Inflammatory macrophage treated with lipopolysaccharide for 1 hour (primary cell): ENCODE data around the gene GID8.

Source experiments
- DNase-seq, 2 donors: peaks; one replicate each; pipeline ENCODE4 v3.0.0-alpha.2; 2020 to 2022

Gene GID8

DNA sequence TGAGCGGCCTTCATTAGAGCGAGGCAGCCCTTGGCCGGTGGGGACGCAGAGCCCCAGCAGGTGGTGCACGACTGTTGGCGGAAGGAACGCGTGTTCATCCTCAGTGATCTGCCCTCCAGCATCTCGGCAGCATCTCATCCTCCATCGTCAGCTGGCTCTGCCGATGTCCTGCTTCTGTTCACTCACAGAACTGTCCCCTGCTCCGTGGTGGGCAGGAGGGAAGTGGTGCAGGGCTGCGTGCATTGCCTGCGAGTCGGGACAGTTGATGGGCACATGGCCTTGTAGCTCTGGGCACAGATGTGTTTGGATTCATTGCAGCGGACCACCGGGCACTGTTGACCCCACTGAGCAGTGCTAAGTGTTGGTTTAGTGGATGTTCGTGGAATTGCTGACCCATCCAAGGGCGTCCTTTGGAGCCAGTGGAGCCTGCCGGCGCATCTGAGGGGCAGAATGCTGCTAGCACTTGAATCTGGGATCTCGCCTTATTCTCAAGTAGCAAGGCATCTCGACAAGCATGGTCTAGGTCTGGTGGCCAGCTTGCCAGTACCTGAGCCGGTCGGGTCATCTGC lies 7.9 kb downstream of the GID8 start:
- no peak for DNase-seq

DNA sequence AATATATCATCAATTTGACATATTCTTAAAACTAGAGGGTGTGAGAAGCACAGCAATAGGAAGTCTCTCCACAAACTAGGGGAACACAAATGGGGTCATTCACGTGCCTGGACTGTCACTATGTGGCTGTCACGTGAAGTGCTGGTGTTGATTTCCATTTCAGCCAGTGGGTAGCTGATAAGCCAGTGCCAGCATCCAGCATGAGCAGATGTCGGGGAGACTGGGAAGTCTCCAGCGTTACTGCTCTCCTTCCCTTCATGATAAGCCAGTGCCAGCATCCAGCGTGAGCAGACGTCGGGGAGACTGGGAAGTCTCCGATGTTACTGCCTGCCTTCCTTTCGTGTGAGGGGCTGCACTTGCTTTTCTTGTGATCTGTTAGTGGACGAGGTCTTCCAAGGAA lies 9.0 kb downstream of the GID8 start:
- DNase-seq: no peak

DNA sequence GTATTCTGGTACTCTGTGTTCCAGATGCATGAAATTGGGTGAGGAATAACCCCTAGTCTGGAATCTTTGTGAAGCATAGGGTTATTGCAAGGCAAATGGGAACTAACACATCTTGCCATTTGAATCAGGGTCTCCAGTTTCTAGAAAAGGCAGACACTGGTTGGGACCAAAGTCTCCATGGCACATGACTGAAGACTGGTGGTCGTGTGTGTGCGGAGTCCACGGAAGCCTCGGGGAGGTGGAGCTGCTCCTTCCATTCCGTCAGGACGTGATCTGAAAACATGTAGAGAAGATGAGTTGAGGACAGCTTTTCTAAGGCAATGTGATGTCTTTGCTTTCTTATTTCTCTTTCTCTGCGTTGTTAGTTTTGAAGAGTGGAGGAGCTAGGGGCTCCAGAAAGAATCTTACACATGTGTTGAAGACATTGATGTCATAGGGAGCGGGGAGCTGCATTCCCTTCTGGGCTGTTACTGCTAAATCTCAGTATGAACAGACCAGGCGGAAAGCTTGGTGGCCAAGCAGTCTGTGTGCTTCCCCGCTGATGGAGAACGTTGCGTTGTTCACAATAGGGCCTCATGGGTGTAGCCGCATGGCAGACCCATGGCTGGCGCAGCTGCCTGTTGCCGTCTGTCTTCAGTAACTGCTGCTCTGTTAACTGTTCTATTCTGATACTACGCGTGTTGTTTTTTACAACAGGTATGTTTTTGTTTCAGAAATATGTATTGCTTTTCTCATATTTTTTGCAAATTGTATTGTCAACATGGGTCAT lies 9.8 kb downstream of the GID8 start:
- no peak for DNase-seq

DNA sequence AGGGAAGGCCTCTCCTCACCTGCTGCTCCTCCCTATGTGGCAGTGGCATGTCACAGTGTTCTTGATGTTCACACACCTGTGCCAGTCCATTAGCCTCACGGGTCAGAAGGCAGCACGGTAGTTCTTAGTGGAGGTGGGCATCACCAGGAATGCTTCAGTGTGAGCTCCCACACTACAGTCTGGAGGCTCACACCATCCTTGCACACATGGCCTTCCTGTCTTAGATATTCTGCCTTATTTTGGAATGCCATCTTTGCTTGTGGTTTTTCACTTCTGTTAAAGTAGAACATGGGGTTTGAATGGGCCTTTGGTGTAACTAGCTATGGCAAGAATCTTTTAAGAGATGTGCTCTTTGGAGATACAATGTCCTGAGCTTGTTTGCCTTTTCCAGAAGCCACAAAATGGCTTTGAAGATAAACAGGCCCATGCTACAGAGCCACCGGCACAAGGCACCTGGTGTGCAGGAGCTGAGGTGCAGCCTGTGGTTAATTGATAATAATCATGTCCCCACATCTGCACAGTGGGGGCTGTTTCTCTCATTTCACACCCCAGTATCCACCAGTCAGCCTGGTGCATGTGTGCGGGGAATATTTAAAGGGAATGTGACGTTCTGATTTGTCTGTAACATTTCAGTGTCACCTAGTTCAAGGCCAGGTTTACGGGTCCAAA lies 11.3 kb downstream of the GID8 start:
- DNase-seq: no peak

DNA sequence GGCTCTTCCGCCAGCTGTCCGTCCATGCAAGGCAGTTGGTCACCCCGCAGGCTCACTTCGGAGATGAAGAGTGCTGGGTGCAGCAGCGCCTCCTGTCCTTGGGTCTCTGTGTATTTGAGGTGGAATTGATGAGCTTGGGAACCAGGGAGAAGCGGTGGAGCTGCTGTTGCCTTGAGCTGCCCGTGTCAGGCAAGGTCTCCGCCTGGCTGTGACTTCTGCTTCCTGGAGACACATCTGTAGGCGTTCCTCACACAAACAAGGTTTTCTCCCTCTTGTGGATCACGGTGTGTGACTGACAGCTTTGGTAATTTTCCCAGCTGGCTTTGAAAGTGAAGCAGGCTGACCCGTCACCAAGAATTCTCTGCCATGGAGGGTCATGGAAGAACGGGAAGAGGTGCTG lies 12.0 kb downstream of the GID8 start:
- DNase-seq: peak in 1 of 2 donors; percentile 52

DNA sequence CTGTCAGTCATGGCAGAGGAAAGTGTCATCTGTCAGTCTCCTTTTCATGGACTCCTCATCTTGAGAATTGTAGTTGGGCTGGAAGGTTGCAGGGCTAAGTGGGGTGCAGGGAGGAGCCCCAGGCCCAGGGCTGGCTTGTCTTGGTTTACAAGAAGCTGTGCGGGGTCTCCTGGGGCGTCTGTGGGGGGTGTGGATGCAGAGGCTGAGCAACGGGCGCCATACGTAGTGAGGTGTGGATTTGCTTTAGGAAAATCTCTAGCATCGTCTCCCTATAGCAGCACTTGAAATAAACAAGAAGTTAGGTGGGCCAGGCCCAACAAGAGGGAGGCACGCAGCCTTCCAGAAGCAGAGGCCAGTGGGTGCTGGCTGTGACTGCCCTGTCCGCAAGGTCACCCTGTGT lies 12.8 kb downstream of the GID8 start:
- DNase-seq: no peak

DNA sequence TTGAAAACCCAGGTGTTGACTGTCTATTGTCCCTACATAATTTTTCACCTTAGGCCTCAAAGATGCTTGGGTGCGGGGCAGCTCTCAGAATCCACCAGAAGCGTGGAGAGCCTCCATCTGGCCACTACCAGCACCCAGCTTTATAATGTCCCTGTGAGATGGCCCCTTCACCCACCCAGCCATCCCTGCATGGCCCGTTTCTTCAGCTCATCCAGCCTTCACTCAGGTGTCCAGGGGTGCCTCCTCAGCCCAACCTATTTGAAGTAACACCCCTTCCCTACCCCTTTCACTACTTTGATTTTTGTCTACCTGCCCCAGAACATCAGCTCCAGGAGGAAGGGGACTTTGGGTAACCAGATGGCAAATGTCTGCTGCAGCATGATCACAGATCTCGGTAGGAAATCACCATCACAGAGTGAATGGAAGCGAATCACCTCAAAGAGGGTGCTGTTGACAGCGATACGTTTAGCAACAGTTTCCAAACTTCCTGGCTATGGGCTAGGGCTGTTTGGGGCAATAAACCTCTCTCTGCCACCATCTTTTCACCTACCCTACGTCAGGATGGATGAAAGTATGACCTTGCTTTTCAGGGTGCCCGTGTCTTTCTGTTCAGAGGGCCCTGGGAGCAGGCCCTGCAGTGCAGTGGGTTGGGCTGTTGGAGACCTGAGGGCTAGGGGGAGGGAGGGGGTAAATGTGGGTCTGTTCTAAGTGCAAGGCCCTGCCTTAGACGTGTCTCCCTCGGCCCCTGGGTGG lies 13.4 kb downstream of the GID8 start:
- DNase-seq: no peak

DNA sequence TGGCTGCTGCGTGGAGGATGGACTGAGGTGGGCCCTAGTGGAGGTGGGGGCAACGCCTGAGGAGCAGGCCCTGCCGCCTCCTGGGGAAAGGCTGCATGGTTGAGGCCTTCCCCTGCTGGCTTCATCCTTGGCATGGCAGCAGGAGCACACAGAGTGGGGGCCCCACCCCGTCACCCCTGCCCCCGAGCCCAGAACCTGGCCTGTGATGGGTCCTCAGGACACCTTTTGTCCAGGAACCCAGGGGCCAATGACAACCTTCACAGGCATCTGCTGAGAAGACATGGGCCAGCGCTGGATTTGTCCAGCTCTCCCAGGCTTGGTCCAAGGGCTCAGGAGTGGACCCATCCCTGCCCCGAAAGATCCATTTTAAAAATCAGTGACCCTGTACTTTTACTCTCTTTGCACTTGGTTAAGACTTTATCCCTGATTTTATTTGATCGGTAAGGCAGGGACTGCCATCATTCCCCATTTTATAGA lies 14.0 kb downstream of the GID8 start:
- no peak for DNase-seq

DNA sequence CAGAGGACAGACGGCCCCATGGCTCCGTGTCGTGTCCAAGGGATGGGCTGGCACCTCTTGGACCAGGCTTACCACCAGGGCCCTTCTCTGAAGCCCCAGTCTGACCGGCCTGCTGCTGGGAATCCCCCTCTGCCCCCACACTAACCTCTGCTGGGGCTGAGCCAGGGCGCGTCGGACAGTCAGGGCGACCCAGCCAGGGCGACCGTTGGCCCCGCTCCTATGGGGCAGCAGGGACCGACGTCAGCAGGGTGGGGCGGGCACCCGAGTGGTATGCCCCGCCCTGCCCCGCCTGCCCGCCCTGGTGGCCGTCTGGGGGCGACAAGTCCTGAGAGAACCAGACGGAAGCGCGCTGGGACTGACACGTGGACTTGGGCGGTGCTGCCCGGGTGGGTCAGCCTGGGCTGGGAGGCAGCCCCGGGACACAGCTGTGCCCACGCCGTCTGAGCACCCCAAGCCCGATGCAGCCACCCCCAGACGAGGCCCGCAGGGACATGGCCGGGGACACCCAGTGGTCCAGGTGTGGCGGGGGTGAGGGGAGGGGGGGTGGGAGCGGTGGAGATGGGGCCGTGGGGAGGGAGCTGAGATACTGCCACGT lies 14.5 kb downstream of the GID8 start, which contains the start of gene SLC17A9:
TSS of gene SLC17A9 (plus strand) at position 337 of the 595 bp plus-strand sequence. CDS start at position 459, 122 bp downstream.
- peak; percentile 87 to 94 for DNase-seq

DNA sequence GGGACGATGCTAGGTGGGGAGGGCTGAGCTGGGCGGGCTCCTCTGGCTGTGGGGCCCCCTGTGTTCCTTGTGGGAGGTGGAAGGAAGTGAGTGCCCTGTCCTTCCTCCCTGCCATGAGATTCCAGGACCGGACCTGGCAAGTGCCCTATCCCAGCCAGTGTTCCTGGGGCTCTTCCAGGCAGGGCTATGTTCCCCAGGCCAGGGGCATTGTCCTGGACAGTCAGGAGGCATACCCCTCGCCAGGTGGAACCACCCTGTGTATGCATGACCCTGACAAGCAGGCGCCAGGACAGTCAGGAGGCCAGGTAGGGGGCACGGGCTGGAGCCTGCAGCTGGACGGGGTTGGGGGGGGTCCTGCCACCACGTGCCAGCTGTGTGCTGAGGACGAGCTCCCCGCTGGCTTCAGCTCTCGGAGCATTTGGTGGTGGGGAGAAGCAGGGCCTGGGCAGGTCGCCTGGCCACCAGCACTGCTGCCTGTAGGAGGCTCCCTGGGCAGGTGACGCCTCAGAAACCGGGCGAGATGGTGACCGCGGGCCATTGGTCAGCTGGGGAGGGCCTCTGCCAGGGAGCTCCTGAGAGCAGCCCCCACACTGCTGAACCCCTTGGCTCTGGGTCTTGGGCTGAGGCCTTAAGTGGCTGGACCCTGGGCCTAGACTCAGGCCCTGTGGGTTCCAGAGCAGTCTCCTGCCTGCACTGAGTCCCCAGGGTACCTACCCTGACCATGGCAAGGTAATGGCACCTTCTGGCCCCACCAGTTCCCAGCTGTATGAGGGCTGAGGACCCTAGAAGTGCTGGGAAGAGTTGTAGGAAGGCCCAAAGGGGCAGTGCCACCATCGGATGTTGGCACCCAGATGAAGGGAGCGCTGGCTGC lies 15.3 kb downstream of the GID8 start:
- DNase-seq: no peak

DNA sequence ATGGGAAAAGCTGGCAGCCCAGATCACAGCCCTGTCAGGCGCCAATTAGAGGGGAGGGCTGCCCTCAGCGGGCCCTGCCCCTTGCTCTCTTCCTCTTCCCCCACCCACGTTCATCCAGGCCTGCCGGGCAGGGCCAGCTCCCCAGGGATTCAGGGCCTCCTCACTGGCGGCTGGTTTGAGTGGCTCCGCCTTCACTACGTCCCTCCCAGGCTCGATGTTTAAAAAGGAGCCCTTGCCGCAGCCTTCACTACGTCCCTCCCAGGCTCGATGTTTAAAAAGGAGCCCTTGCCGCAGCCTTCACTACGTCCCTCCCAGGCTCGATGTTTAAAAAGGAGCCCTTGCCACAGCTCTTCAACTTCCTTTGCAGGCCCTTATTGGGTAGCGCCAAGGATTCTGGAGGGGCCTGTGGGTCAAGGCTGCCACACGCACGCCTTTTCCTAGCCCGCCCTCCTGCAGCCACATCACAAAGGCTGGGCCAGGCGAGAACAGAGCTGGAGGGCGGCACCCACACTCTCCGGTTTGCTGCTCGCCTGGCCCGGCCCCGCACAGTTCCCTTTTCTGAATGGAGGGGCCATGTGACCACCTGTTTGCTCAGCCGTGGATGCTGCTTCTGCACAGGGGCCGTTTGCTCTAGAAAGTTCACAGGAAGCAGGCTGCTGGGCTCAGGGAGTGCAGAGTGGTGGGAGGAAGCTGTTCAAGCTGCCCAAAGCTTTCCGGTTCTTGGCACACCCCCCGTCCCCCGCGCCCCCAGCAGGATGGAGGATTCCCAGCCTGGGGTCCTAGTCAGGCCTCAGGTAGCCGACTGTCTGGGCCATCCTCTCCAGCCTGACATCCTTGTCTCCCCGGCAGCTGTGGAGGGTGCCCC lies 16.1 kb downstream of the GID8 start:
- DNase-seq: peak; percentile 78 to 85

DNA sequence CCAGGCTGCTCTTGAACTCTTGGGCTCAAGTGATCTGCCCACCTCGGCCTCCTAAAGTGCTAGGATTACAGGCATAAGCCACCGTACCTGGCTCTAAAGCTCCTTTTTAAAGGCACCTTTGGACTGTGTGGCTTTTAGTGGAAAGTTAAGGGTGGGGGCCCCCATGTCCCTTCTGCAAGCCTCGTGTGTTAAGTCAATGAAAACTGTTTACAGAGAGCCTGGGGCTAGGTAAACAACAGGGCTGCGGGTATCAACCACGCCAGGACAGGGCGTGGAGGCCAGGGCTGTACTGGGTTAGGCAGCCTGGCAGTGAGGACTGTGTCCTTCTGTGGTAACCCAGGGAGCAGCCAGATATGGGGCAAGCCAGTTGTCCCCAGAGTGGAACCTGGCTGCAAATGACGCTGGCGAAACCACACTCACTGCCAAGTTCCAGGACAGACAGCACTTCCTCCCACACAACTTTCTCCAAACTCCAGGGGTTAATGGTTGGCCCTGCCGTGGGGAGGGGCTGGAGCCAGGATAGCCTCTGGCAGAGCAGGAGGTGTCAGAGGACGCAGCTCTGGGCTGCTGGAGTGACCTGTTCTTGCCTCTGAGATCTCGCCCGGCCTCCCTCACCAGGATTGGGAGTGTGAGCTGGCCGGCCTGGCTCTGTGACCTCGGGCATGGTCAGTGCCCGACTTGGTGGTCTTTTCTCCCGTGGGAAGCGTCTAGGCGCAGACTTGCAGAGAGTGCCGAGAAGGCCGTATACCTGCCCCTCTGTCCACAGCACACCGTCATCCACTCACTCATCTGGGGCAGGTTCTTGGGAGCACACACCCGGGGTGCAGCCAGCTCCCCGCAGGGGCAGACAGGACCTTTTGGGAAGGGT lies 17.8 kb downstream of the GID8 start:
- no peak for DNase-seq

DNA sequence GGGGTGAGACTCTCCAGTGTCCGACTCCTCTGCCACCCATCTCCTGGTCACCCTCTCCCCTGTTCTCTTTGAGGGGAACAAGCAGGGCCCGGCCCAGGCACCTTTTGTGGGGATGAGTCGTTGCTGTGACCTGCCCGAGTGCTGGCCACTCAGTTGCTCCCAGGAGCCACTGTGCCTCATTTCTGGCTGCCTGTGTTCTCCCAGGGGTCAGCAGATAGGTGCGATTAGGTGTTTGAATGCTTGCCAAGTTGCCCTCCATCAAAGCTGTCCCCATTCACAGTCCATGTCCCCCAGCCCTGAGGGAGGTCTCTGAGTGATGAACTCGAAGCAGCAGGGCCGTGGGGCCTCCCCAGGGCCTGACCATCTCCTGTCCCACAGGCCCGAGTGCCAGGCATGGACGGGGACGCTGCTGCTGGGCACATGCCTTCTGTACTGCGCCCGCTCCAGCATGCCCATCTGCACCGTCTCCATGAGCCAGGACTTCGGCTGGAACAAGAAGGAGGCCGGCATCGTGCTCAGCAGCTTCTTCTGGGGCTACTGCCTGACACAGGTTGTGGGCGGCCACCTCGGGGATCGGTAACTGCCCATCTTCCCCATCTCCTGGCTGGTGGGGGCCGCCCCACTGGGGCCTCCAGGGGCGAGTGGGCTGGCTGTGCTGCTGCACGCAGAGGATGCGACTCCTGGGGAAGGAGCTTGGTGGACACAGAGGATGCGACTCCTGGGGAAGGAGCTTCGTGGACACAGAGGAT lies 18.6 kb downstream of the GID8 start:
- DNase-seq: no peak

DNA sequence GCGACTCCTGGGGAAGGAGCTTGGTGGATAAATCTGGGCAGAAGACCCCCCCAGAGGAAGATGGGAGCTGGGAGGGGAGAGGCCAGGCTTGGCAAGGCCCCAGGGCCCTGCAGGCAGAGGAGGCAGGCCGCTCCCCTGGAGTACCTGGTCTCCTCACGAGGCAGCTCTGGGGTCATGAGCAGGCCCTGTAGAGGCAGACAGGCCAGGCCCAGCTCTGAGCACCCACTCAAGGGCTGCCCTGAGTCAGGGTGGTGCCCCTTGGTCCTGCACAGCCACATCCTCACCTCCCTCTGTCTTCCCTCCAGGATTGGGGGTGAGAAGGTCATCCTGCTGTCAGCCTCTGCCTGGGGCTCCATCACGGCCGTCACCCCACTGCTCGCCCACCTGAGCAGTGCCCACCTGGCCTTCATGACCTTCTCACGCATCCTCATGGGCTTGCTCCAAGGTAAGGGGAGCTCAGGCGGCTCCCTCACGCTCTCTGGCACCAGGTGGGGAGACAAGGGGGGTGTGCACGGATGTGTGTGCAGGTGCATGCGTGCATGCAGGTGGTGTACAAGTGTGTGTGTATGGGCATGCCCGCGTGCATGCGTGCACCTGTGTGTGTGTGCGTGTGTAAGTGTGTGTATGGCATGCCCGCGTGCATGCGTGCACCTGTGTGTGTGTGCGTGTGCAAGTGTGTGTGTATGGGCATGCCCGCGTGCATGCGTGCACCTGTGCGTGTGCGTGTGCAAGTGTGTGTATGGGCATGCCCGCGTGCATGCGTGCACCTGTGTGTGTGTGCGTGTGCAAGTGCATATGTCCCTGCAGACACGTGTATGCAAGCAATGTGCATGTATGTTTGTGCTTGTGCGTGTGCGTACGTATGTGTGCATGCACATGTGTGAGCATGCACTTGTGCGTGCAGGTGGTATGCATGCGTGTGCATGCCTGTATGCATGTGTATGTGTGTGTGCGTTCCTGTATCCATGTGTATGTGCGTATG lies 19.5 kb downstream of the GID8 start:
- no peak for DNase-seq

DNA sequence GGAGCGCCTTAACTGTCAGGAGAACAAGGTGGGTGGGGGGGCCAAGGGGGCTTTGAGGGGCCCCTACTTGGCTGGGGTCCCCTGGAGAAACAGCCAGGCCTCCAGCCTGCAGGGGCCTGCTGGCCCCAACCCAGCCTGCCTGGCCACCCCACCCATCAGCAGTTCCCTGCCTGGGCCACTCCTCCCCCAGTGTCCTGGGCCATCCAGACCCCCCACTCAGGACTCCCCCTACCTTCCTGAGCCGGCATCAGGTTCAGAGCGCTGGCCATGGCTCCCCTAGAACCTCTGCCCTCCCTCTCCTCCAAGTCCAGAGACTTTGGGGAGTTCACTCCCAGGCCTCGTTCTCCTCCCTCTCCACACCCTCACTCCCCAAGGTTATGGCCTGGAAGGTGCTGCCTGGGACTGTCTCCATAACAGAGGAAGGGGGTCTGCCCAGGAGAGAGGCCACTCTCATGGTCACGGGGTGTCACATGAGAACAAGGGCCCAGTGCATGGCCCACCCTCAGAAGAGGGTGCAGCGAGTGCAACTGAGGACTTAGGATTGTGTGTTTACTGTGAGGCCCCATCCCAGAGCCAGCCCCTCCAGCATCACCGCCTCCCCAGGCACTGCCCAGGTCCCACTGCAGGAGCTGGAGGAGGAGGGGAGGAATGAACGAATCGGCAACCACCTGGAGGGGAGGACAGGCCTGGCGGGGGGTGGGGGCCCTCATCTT lies 20.6 kb downstream of the GID8 start:
- no peak for DNase-seq

DNA sequence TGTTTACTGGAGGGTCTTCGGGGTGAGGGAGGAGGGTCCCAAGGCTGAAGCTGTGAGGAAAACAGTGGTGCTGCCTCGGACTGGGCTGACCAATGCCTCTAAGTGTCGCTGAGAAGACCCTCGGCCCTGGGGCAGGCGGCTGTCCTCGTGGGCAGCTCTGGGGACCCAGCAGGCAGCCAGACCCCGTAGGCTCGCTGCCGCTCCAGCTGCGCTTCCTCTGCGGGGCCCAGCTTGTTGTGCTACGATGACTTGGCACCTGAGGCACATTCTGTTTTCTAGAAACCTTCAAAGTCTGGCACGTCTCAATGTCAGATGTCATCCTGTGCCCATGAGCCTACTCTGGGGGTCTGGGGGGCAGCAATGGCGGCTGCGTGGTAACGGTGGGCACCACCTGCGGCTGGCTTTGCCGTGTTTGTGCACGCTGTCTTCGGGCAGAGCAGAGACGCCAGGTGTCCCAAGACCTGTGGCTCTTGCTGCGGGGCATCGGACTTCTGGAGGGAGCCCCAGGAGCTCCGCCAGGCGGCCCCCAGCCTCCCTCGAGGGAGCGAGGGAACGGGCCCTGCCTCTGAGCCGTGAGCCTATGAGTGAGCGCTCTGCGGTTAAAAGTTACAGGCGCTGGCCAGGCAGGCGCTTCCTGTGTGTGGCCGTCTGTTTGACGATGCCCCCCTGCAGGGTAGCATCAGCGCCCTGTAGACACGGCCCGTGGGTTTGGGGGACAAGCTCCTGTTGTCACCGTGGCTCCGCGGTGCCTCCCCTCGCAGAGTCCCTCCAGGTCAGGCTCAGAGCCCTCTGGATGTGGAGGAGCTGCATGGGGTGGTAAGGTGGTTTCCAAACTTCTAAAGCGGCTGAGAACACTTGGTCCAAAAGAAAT lies 21.4 kb downstream of the GID8 start:
- DNase-seq: no peak
